Endometrium (tissue), 2 donors: ENCODE data around the gene SLC7A8.
A peak's percentile ranks its signal among the peaks of the same experiment; 100 is the strongest.

Source experiments
- FAIRE-seq: peaks from 2 replicates; lab custom pipeline; 2012; peaks lifted over from hg19 to GRCh38; lab: Jason Lieb, UNC
- donor health status: control.
- donor health status: control.

The SLC7A8 gene

DNA sequence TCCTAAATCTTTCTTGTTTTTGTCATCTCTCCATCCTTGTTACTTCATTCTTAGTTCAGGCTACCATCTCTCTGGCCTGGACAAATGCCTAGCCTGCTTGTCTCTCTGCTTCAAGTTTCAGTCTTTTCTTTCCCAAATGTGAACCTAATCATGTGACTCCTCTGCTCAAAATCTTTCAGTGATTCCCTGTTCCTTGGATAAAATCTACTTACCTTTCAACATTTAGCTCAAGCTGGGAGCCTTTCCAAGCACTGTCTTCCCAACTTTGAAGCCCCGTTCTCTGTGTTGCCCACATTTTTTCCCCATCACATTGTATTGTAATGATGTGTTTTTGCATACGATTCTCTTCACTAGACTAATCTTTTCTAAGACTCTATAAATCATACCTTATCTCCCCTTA lies 24.7 kb downstream of the SLC7A8 start:
- FAIRE-seq = no peak

- no peak for FAIRE-seq
These were observed 28.4 kb downstream of the SLC7A8 start for GRCh38 chr14:23154964-23155587.

- peak; percentile 15 for FAIRE-seq
These were observed 29.3 kb downstream of the SLC7A8 start for GRCh38 chr14:23153851-23154796.

GRCh38 chr14:23151342-23151741 lies 32.1 kb downstream of the SLC7A8 start:
- no peak for FAIRE-seq

- no peak for FAIRE-seq
These were observed 33.7 kb downstream of the SLC7A8 start for GRCh38 chr14:23149745-23150144.

- FAIRE-seq = no peak
These were observed 34.7 kb downstream of the SLC7A8 start for GRCh38 chr14:23148591-23149249.

DNA sequence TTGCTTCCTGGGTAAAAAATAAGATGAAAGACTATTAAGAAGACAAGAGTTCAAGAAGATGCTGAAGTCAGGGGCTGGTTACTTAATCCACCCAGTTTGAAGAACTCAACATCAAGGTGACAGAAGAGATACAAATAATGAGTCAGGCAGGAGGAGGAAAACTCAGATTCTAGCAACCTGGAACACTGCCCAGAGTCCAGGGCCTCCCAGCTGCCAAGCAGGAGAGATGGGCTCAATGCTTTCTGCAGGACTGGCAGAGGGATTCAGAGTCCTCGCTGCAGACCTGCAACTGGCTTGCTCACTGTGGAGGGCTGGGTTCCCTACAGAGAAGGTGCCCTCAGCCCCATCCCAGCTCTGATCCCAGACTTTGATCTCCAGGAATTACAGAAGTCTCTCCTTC lies 35.8 kb downstream of the SLC7A8 start:
- FAIRE-seq = no peak

DNA sequence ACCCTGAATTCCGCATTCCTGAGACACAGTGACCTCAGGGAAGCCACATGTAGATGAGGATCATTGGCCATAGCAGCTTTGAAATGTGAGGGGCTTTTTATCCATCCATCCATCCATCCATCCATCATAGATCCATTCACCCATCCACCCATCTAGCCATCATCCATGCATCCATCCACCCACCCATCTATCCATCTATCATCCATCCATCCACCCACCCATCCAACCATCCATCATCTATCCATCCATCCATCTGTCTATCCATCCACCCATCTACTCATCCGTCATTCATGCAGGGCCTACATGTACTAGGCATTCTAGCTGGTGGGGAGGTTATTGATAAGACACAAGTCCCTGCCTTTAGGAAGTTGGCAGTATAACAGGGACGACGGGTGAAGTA lies 36.5 kb downstream of the SLC7A8 start:
- no peak for FAIRE-seq

- no peak for FAIRE-seq
These were observed 37.0 kb downstream of the SLC7A8 start for GRCh38 chr14:23146351-23146910.

DNA sequence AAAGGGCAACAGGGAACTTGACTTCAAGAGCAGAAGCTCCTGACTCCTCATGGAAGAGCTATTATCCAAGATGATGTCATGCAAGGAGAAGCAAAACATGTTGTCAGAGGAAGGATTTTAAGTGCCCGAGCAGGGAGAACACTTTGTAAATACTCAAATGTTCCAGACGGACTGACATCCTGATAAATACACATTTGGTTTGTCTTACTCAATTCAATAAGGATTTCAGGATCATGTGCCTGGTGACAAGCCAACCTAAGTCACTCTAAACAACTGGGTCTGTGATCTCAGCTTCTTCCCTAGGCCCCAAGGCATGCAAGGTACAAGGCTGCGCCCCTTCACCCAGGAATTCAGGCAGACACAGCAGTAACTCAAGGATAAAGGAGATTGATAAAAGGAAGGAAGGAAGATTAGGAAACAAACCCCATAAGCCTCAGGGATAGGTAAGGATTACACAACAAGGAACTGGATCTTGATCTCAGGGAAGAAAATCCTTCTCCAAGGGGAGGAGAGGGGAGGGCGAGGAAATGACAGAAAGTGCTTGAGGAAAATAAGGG lies 37.6 kb downstream of the SLC7A8 start:
- FAIRE-seq = no peak

DNA sequence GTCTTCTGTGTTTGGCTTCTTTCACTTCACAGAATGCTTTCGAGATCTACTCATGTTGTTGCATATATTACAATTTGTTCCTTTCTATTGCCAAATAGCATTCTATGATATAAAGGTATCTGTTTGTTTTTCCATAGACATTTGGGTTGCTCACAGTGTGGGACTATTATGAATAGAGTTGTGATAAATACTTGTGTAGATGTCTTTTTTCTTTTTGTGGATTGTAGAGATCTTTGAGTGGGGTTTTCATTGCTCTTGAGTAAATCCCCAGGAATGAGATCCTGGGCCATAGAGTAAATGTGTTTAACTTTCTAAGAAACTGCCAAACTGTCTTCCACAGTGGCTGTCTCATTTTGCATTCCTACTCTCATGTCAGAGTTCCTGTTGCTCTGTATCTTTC lies 39.5 kb downstream of the SLC7A8 start:
- FAIRE-seq = no peak

- no peak for FAIRE-seq
These were observed 40.6 kb downstream of the SLC7A8 start for GRCh38 chr14:23142826-23143225.

GRCh38 chr14:23141706-23142444 lies 41.6 kb downstream of the SLC7A8 start:
- no peak for FAIRE-seq

GRCh38 chr14:23140371-23140770 lies 43.1 kb downstream of the SLC7A8 start:
- FAIRE-seq = no peak

- FAIRE-seq = no peak
These were observed 43.6 kb downstream of the SLC7A8 start for GRCh38 chr14:23139874-23140273.

- no peak for FAIRE-seq
These were observed 45.5 kb downstream of the SLC7A8 start for GRCh38 chr14:23137813-23138535.

- no peak for FAIRE-seq
These were observed 46.2 kb downstream of the SLC7A8 start for GRCh38 chr14:23137192-23137812.

DNA sequence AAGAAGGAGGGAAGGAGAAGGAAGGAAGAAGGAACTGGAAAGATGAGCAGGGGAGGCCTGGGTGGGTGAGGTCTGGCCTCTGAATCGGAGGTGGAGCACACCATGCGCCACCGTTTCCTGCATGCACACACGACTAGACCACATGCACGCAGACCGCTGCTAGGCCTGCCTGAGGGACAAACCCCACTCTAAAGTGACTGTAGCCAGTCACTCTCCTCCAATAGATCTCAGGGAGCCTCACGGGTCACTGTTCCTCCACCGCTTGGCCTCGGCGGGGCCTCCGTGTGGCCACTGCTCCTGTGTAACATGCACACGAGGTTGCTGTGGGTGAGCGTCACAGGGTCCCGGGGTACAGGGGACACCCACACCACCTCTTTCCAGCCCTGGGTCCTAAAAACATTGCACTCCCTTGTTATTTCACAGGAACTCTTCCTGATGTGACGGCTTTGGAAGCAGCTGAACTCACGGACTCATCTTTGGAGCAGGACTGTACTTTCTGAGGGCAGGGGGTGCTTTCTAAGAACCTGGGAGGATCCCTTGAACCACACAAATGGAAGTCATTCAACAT lies 46.8 kb downstream of the SLC7A8 start:
- no peak for FAIRE-seq

GRCh38 chr14:23132970-23133369 lies 50.5 kb downstream of the SLC7A8 start:
- FAIRE-seq = no peak

- FAIRE-seq = no peak
These were observed 52.0 kb downstream of the SLC7A8 start for GRCh38 chr14:23131482-23131881.
